ENCODE measurements around the gene RIOX2.

The RIOX2 gene

DNA sequence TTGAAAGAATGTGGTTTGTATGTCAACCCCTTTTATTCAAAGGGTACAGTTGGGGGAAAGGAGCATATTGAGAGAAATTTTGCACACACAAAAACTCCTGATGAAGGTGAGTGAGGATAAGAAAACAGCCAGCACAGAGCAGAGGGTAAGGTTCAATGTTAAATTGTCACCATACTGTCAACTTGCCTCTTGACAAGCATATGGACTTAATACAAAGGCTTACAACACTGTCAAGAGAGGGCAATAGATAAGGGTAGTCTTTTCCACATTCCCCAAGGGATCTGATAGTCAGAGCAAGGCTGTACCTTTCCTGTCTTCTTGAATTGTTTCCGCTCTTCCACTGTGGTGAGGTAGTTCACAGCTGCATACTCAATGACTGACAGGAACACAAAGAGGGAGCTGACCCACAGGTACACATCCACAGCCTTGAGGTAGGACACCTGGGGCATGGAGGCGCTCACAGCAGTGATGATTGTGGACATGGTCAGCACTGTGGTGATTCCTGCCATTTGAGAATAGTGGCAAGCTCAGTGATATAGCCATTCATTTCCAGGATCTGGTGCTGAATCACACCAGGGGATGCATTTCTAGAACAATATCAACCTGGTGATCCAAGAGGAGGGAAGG lies 20.4 kb upstream of the RIOX2 start:
- in situ Hi-C loops (cut with MboI; ENCODE audit: low sequenced_read_pairs), result no loop called here

DNA sequence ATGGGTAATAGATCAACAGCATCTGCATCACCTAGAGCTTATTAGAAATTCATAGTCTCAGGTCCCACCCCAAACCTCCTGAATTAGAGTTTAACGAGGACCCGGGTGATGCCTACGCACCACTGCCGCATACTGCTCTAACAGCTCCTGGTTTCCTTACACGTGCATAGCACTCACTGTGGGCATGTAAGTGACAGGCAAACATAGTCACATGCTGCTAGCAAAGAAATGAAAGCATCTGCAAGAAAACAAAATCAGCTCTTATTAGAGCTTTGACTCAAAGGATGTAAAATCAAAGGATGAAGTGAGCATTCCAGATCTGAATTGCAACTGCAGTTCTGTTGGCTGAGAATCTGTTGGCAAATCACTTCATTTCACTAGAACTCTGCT lies 19.1 kb upstream of the RIOX2 start:
- in situ Hi-C loops (cut with MboI; ENCODE audit: low sequenced_read_pairs), result no loop called here

DNA sequence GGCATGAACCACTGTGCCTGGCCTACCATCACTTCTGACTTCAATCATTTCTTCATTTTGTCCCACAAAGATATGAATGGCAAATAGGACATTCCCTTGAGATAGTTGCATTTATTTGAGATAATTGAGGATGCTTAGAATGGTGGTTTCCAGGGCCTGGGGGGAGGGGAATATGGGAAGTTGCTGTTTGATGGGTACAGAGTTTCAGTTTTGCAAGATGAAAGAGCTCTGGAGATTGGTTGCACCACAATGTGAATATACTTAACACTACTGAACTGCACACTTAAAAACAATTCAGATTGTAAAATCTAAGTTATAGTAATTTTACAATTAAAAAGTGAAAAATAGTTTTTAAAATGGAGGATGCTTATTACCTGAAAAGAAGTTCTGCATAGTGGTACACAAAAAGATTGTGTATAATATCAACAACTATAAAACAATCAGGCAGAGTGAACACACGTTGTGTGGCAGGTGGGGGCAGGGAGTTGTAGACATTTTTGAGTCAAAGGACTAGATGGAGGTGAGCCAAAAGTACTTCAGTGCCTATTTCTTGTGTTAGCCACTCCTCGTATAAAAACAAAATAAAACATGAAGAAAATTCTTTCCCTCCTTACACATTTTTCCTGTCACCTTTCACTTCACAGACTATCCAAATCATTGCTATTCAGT lies 18.5 kb upstream of the RIOX2 start:
- in situ Hi-C loops (cut with MboI; ENCODE audit: low sequenced_read_pairs), result no loop called here

DNA sequence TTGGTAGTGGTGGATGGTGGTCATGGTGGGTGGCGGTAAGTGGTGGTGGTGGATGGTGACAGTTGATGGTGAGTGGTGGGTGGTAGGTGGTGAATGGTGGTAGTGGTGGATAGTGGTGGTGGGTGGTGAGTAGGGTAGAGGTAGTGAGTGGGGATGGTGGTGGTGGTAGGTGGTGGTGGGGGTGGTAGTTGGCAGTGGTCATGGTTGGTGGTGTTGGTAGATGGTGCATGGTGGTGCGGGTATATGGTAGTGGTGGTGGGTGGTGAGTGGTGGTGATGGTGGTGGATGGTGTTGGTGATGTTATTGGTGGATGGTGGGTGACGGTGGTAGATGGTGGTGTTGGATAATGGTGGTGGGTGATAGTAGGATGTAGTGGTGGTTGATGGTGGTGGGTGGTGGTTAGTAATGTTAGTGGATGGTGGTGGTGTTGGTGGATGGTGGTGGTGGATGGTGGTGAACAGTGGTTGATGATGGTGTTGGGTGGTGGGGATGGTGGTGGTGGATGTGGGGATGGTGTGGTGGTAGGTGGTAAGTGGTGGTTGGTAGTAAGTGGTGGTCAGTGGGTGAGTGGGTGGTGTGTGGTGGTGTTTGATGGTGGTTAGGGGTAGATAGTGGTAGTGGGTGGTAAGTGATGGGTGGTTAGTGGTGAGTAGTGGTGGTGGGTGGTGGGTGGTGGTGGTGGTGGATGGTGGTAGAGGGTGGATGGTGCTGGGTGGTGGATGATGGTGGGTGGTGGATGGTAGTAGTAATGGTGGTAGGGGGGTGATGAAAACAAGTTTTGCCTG lies 16.7 kb upstream of the RIOX2 start:
- in situ Hi-C loops (cut with MboI; ENCODE audit: low sequenced_read_pairs), result no loop called here

DNA sequence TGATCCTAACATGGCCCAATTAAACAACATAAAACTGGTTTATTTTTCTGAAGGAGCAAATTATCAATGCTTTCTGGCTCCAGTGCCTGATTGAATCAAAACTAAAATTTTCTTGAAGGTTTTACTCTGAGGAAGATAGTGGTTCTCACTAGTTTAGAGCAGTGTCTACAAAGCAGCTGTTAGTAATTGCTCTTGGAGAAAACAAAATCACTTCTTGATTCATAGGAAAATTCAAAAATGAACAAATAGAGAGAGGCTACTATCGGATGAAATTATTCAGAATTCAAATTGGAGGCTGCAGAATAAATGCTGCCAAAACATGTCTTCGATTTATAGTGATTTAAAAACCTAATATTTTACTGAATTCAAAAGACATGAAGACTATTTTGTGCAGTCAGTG lies 15.1 kb upstream of the RIOX2 start:
- in situ Hi-C loops (cut with MboI; ENCODE audit: low sequenced_read_pairs), result no loop called here

DNA sequence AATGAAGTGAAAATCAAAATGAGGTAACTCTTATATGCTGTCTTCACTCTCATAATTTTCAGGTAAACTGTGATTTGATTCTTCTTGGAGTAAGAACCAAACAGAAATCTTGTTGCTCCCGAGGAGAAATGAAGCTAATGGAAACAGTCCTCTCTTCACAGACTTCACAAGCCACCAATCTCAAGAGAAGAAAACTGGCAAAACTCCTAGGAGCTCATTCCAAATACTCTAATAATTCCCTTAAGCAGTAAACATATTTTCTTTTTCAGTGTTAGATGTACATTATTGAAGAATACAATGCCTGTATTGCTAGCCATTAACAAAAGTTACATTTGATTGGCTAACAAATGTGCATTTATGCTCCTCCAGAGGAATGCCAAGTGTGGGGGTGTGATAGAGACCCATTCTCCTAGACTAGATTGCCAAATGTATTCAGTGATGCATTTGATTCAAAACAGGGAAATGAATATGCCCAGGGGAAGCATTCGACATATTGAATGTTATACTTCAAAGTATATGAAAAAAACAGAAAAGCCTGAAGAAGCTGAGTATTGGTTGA lies 11.8 kb upstream of the RIOX2 start:
- in situ Hi-C loops (cut with MboI; ENCODE audit: low sequenced_read_pairs), result no loop called here

DNA sequence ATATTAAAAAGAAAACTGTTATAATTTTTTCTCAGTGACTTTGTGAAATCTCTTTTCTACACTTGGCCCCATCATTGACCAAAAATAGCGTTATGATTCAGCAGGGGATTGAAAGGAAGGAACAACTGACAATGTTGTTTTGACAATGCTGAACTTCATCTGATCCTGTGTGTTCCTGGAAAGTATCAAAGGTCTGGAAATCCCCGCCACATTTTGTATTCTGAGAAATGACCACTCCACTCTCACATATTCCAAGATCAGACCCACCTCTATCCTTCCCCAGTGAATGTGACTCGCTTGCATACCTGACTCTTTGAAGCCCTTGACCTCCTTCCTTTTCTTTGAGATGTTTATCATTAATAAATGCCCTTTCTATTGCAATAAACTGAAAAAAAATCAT lies 9.7 kb upstream of the RIOX2 start:
- in situ Hi-C loops (cut with MboI; ENCODE audit: low sequenced_read_pairs), result no loop called here

DNA sequence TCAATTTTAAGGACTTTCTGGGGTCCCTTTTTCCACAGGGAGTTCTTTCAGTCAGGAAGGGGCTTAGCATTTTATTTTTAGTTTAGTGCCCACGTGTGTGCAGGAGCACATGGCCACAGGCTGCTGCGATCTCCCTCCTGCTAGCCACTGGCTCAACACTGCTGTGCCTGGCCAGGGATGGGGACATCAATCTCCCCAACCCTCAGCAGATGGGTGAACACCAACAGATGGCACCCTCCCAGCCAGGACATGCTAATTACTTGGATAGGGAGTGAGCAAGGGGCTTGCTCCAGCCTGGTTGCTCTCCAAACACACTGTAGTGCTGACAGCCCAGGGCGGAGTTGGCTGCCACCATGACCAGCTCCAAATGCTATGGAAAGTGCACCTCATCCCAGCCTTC lies 7.4 kb upstream of the RIOX2 start:
- in situ Hi-C loops (cut with MboI; ENCODE audit: low sequenced_read_pairs), result no loop called here

DNA sequence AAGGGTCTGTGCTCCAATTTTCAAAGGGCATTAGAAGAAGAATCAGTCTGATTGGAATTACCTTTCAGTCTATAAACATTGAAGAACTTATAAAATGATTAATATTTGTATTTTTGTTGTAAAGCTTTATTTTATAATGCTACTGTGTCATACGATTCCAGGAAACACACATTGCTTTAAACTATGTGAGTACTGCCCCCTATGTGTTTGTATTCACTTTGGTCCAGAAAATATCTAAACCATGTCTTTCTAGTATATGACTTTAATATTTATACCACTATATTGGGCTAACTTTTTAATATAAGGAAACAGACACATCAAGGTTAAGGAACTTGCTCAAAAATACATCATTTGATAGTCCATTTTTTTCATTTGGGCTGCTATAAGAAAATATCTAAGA lies 3.2 kb upstream of the RIOX2 start:
- in situ Hi-C loops (cut with MboI; ENCODE audit: low sequenced_read_pairs), result no loop called here

DNA sequence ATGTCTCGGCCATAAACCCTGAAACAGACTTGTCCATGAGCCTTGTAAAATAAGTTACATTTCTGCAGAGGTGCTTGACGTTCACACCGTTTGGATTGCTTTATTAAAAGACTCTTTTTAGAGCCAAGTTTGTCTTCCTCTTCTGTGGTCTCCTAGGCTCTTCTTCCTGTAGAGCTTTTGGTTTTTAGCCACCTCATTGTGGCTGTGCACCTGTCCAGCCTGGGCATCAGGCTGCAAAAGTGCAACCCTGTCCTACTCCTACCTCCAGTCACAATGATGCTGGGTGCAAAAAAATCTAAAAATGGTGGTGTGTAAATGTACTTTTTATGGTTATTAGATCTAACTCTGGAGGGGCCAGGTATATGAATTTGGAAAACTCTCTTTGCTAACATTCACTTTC lies 2.8 kb upstream of the RIOX2 start:
- in situ Hi-C loops (cut with MboI; ENCODE audit: low sequenced_read_pairs), result no loop called here

DNA sequence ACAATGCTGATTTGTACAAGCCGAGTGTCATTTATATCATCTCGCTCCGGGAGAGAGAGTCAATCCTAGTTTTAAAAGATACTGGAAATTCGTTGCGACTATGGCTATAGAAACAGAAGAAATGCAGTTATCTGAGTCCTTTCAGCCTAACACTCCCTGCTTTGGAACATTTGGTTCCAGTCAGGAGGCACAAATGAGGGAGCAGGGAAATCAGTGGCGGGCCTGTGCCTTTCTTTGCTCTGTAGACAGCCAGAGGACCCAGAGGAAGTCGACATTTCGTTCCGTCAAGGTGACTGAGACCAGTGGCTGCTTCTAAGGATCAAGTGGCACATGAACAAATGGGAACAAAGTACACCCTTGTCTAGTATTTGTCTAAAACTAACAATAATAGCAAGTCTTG lies 745 bp upstream of the RIOX2 start:
- in situ Hi-C loops (cut with MboI; ENCODE audit: low sequenced_read_pairs), result no loop called here

DNA sequence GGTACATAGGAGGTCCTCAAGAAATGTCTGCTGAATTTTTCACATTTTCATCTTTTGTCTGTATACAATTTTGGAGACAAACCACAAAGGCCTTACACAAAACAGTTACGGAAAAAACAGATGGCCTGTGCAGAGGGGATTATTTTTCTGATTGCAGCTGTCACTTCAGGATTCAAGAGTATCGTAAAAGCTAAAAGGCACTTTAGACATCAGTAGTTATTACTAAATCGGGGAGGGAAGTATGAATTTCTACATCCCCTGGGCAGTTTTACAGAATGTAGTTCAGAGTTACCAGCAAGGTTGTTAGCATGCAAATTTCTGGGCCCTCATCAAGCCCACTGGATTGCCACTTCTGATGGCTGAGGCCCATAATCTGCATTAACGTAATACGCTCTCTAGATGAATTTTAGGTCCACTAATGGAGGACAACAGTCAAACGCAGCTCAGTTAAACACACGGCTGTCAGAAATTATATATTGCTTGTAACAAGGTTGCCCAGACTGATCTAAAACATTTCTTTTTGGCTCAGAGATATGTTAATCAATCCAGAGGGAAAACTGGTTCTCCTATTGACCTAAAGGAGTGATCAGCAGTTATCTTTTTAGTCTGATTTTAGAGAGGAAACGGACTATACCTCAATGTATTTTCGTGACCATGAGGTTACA lies 1.1 kb downstream of the RIOX2 start:
- in situ Hi-C loops (cut with MboI; ENCODE audit: low sequenced_read_pairs), result no loop called here

DNA sequence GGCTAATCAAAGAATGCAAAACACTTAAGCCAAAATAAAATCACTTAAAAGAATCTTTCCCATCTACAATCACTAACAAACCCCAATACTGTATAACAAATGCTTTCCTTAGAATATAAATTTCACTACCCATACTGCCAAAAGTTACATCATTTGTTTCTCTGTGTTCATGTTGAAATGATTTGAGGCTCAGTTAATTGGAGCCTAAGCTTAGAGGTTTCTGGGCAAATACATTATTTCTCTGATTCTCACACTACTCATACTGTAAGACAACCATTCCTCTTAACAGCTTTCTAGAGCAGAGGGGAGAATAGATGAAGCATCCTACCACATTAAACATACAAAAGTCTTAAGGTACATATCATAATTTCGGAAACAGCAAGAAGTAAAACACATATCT lies 2.1 kb downstream of the RIOX2 start:
- in situ Hi-C loops (cut with MboI; ENCODE audit: low sequenced_read_pairs), result no loop called here

DNA sequence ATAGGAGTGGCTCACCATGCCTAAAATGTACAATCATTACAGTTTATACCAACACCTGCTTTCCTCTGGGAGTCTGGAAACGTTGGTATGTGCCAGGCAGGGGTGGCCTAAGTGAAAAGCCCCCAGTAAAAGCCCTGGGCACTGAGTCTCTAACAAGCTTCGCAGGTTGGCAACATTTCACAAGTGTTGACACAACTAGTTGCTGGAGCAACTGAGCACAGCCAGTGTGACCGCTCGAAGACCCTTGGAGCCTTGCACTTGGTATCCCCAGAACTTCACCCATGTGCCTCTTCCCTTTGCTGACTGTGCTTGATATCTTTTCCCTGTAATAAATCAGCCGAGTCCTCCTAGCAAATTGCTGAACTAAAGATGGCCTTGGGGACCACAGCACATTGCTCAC lies 2.7 kb downstream of the RIOX2 start:
- in situ Hi-C loops (cut with MboI; ENCODE audit: low sequenced_read_pairs), result no loop called here

DNA sequence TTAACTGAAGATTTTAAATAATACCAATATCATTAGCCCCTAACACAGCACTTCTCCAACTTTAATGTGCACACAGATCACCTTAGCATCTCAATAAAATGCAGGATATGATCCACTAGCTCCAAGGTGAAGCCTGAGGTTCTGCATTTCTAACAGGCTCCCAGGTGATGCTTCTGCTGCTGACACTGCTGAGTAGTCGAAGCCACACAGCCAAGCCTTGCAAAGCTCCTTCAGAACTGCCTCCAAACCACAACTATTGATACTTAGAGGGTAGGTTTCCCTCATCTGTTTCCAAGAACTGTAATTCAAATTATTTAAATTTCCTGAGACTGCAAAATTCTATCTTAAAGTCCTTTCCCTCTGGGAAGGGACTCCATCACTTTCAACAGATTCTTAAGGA lies 3.9 kb downstream of the RIOX2 start:
- in situ Hi-C loops (cut with MboI; ENCODE audit: low sequenced_read_pairs), result no loop called here

DNA sequence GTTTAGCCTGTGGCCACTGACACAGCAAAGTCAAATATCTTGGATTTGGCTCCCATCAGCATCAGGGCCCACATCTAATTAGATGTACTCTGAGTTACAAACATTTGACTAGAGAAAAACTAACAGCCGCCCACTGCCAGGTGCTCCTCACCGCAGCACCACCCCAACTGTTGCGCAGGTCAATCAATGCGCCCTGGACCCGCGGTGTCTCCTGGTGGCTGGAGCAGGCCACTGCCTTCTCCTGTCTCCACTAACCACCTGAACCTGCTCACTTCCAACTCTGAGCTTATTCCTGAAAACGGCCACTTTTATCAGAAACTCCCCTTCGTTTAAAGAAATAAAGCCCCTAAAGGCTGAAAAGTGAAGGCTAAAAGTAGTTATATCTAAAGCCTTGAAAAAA lies 4.3 kb downstream of the RIOX2 start:
- in situ Hi-C loops (cut with MboI; ENCODE audit: low sequenced_read_pairs), result no loop called here

DNA sequence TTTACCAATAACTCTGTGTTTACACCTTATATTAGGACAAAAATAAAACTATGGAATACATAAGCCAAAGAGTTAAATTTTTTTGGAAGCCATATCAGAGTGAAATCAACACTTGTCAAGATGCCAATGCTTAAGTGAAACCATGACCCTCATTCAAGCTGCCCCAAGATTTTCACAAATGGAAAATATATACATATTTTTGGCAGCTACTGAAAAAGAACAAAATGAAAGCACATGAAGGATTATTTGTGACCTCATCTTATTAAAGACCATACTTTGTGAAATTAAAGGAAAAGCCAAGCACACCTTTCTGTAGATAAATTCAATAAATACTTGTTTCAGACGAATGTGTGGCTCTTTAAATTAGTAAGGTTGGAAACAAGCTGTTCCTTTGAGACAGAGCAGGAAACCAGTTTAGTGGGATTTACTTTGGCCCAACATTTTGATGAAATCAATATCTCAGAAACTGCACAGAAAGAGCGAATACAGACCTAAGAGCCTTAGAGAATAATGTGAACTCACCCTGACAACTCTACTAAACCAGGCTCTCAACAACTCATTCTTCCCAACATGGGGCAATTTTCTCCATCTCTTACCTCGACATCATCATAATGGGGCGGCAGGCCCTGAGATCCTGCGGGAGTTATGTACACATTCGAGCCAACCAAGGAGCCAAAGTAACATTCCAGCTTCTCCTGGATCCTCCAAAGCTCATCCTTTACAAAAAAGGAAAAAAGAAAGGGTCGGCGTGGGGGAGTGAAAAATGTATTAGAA lies 11.1 kb downstream of the RIOX2 start:
- in situ Hi-C loops (cut with MboI; ENCODE audit: low sequenced_read_pairs), result no loop called here

DNA sequence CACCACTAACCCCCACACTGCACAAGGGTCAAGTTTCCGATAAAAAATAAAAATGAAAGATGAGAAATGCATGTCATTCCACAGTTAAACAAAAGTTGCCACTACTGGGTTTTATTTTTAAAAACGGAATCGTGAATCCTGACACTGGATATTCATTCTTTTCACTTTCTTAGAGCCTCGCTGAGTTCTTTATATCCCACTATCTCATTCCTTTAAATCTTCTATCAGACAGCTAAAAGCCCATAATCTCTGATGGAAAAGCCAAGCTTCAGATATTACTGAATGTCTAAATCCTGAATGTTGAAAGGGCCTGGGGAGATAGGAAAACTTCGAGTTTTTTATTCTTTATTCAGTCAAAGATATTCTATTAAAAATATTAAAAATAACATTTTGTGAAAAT lies 11.7 kb downstream of the RIOX2 start:
- in situ Hi-C loops (cut with MboI; ENCODE audit: low sequenced_read_pairs), result no loop called here

DNA sequence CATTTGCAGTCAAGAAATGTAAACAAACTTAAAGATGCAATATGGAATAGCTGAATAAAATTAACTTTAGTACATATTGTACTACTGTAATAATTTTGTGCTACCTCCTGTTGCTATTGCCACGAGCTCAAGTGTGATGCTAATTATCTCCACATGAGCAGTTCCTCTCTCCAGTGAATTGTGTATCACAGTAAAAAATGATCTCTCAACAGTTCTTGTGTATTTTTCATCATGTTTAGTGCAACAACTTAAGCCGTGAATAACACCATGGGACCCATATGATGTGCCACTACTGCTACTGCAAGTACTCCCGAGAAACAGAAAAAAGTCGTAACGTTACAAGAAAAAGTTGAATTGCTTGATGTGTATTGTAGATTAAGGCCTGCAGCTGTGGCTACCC lies 12.4 kb downstream of the RIOX2 start:
- in situ Hi-C loops (cut with MboI; ENCODE audit: low sequenced_read_pairs), result no loop called here

DNA sequence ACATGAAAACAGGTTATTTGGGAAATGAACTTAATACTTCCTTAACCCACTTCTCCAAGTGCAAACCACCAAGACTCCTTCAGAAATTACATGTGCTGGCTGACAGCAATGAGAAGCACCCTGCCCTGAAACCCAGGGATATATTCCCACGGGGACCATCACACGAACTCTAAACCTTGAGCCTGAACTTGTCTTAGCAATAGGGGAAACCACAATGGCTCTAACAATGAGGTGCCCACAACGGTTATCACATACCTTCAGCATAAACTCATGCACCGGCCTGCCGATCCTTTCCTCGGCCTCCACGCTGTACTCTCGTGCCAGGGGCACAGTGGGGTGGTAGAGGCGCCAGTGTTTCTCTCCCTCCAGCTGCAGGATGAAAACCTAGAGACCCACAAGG lies 13.4 kb downstream of the RIOX2 start:
- in situ Hi-C loops (cut with MboI; ENCODE audit: low sequenced_read_pairs), result no loop called here

DNA sequence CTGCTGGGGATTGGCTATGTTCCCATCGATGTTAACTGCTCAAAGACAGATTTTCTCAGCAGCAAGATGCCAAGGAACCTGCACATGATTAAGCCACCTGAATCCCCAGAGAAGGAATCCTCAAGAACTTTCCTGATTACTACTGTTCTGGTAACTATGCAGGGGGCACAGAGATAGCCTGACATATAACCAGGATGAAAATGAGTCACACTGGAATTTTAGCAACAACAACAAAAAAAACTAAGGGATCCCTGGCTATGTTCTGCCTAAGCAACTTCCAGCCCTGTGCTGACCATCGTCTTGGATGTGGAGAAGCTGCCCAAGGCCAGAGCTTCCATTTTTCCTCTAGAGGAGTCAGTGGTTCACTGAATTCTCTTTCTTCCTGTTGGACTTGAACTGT lies 13.8 kb downstream of the RIOX2 start:
- in situ Hi-C loops (cut with MboI; ENCODE audit: low sequenced_read_pairs), result no loop called here
